Tibial nerve (tissue), 4 donors: ENCODE measurements around the gene LRRTM4. TPM values are rescaled to one million over a fixed set of nuclear protein-coding genes. Genes with fewer than 3 reads are reported as not detected.

ENCODE experiments used
- DNase-seq, 2 donors: peaks; one replicate each; pipeline ENCODE4 v3.0.0-alpha.2; 2019; ENCODE audit warnings: low spot score in 2 of 2
- H3K27ac ChIP-seq, 4 donors: fragments of 200-600 bp; sonication (generic) in 3 of 4; one replicate each; pipeline ENCODE4 v1.5.1; 2017 to 2019; ENCODE audit warnings: mild to moderate bottlenecking in 1 of 4
- H3K27me3 ChIP-seq, 2 donors: fragments of 200-600 bp; sonication (generic) in 1 of 2; one replicate each; pipeline versions ENCODE4 v1.5.1 to v1.6.0; 2017 to 2019
- H3K36me3 ChIP-seq, 3 donors: fragments of 200-600 bp; sonication (generic); one replicate each; pipeline ENCODE4 v1.5.1; 2018 to 2019
- H3K4me1 ChIP-seq, 4 donors: fragments of 200-600 bp; sonication (generic) in 3 of 4; one replicate each; pipeline ENCODE4 v1.5.1; 2017 to 2019
- H3K4me3 ChIP-seq, 4 donors: fragments of 200-600 bp; sonication (generic) in 3 of 4; one replicate each; pipeline ENCODE4 v1.5.1; 2017 to 2019; ENCODE audit warnings: mild to moderate bottlenecking in 1 of 4, moderate library complexity in 1 of 4
- H3K9me3 ChIP-seq, 4 donors: fragments of 200-600 bp; sonication (generic) in 3 of 4; one replicate each; pipeline ENCODE4 v1.5.1; 2017 to 2019
- EP300 ChIP-seq, 2 donors: sonication (generic); formaldehyde crosslinking; IDR thresholded peaks; one replicate each; pipeline ENCODE4 v1.6.1; 2017; ENCODE audit warnings: antibody characterized with exemption in 2 of 2, mild to moderate bottlenecking in 1 of 2
- POLR2A ChIP-seq, 2 donors: fragments of 450-650 bp; IDR thresholded peaks; one replicate each; pipeline ENCODE4 v1.6.1; 2017; ENCODE audit warnings: antibody characterized with exemption in 2 of 2, mild to moderate bottlenecking in 2 of 2, moderate library complexity in 2 of 2
- WGBS, 2 donors: methylation state at CpG; one replicate each; pipeline ENCODE4 v1.1.5; 2018; 5-methylcytosine and 5-hydroxymethylcytosine counted together
- total RNA-seq, 4 donors: library from RNA; depleted of rRNA; stranded (reverse); fragments of >200 nt; gene quantifications; one replicate each; pipeline ENCODE4 v1.1.0, GENCODE V29; 2016
- TF ChIP-seq, protein P1 (sequence below), 5 experiments: fragments of 200-600 bp in 3 of 5; fragments of 450-650 bp in 2 of 5; sonication (generic) in 3 of 5; IDR thresholded peaks; one replicate each; pipeline ENCODE4 v1.5.1; 2016 to 2019; ENCODE audit warnings: antibody characterized with exemption in 5 of 5, mild to moderate bottlenecking in 3 of 5, moderate library complexity in 2 of 5

LRRTM4 gene
- total RNA-seq, 4 donors from 2014 or later, result 2.9 to 8.1 (median 7.6) TPM

DNA sequence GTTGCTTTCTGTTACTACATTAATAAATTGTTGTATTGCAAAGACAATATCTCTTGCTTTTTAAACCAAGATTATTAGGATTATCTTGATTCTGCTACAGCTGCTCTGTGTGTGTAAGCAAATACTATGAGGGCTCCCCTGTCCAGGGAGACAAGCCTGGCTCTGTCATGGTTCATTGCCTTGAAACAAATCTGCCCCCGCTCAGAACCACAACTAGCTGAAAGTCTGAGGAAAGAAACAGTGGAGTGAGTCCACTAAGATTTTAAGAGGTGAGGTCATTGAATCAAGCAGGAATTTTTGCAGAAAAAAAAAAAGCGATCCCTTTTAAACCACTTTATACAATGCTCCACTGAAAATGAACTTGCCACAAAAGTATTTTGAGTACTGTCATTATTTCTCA lies 30.8 kb upstream of the LRRTM4 start:
- Histone ChIP-seq H3K9me3 (peaks cover 0 to 19% (median 0%) of the 10 kb centered on the region in 4 donors), H3K4me1 (no peaks in the 10 kb centered on the region), H3K36me3 (no peaks in the 10 kb centered on the region), H3K27me3 (no peaks in the 10 kb centered on the region), H3K27ac (peak overlapping the region in 2 of 4 donors; percentile 12 to 79), H3K4me3 (no peak overlapping the region)
- no peak for TF ChIP-seq EP300 (IDR thresholded peaks at IDR 0.05)
- DNase-seq, result no peak
- WGBS, 2 donors, result 31 to 51% methylated on average over 2 of the region's 2 CpGs

DNA sequence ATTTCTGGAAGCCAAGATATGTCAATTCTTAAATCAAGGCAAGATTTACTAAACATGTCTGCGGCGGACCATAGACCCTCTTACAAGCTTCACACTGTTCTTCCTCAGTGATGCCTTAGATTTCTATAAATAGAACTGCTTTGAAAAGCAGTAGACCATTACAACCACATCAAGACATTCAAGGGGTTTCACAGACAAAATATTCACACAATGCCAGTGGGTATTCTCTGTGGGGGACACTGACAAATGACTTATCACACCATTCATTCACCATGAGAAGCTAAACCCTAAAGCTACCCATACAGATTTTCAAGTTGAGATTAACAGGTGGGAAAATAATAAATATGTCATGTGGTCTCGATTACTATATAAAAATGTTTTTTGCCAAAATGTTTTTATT lies 15.9 kb upstream of the LRRTM4 start:
- H3K4me1 ChIP-seq, result no peaks in the 10 kb centered on the region
- no peak for DNase-seq
- TF ChIP-seq EP300 (IDR thresholded peaks at IDR 0.05) (no peak), POLR2A (IDR thresholded peaks at IDR 0.05) (no peak)
- TF ChIP-seq, protein P1, sequence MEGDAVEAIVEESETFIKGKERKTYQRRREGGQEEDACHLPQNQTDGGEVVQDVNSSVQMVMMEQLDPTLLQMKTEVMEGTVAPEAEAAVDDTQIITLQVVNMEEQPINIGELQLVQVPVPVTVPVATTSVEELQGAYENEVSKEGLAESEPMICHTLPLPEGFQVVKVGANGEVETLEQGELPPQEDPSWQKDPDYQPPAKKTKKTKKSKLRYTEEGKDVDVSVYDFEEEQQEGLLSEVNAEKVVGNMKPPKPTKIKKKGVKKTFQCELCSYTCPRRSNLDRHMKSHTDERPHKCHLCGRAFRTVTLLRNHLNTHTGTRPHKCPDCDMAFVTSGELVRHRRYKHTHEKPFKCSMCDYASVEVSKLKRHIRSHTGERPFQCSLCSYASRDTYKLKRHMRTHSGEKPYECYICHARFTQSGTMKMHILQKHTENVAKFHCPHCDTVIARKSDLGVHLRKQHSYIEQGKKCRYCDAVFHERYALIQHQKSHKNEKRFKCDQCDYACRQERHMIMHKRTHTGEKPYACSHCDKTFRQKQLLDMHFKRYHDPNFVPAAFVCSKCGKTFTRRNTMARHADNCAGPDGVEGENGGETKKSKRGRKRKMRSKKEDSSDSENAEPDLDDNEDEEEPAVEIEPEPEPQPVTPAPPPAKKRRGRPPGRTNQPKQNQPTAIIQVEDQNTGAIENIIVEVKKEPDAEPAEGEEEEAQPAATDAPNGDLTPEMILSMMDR (IDR thresholded peaks at IDR 0.05), result no peak
- H3K36me3 ChIP-seq, result no peaks in the 10 kb centered on the region
- H3K27me3 ChIP-seq, result no peaks in the 10 kb centered on the region
- WGBS, 2 donors, result 64 to 85% methylated on average over 3 of the region's 3 CpGs
- no peak overlapping the region for H3K27ac ChIP-seq
- H3K4me3 ChIP-seq, result no peak overlapping the region
- peaks cover 0 to 7% (median 0%) of the 10 kb centered on the region in 4 donors for H3K9me3 ChIP-seq

DNA sequence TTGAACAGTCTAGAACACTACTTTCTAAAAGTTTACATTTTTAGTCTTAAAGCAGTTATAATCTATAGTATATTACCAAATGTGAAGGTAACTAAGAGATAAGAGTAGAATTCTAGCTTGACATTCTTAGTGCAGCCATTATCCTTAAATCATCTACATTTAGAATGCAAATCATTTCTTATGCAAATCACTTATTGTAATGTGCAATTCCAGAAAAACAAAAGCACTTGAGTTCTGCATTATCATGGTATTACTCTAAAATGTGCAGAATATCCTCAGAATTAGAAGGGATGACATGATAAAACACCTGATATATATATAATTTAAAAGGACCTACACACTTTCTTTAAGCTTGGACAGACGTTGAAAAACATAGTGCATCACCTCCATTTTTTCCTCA lies 712 bp upstream of the LRRTM4 start:
- TF ChIP-seq EP300 (IDR thresholded peaks at IDR 0.05) (no peak), POLR2A (IDR thresholded peaks at IDR 0.05) (no peak)
- TF ChIP-seq, protein P1 (IDR thresholded peaks at IDR 0.05), result no peak
- Histone ChIP-seq H3K4me3 (no peak overlapping the region), H3K27ac (no peak overlapping the region), H3K9me3 (no peaks in the 10 kb centered on the region), H3K4me1 (no peaks in the 10 kb centered on the region), H3K27me3 (no peaks in the 10 kb centered on the region), H3K36me3 (no peaks in the 10 kb centered on the region)
- DNase-seq, result no peak
- WGBS, 2 donors, result 80 to 83% methylated on average over 1 of the region's 1 CpG

DNA sequence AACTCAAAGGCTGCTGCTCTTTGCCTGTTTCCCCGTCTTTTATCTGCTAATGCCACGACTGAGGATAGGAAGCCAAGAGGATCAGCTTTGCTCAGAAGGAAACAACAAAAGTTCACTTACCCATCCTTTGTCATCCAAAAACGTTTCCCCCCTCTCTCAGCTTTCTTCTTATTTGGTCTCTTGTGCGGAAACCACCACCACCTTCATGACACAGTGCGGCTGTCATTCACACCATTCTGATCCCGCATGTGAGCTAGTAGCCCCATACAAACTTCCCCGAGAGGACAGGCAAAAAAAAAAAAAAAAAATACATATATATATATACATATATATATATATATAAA lies 656 bp downstream of the LRRTM4 start:
- Histone ChIP-seq H3K36me3 (no peaks in the 10 kb centered on the region), H3K27ac (peak overlapping the region; percentile 54 to 87 (median 69)), H3K9me3 (no peaks in the 10 kb centered on the region), H3K27me3 (no peaks in the 10 kb centered on the region), H3K4me1 (no peaks in the 10 kb centered on the region), H3K4me3 (peak overlapping the region; percentile 9 to 37 (median 13))
- TF ChIP-seq POLR2A (IDR thresholded peaks at IDR 0.05) (no peak), EP300 (IDR thresholded peaks at IDR 0.05) (no peak)
- TF ChIP-seq, protein P1 (IDR thresholded peaks at IDR 0.05), result no peak
- DNase-seq, result no peak
- WGBS, 2 donors, result 7 to 14% methylated on average over 7 of the region's 7 CpGs

DNA sequence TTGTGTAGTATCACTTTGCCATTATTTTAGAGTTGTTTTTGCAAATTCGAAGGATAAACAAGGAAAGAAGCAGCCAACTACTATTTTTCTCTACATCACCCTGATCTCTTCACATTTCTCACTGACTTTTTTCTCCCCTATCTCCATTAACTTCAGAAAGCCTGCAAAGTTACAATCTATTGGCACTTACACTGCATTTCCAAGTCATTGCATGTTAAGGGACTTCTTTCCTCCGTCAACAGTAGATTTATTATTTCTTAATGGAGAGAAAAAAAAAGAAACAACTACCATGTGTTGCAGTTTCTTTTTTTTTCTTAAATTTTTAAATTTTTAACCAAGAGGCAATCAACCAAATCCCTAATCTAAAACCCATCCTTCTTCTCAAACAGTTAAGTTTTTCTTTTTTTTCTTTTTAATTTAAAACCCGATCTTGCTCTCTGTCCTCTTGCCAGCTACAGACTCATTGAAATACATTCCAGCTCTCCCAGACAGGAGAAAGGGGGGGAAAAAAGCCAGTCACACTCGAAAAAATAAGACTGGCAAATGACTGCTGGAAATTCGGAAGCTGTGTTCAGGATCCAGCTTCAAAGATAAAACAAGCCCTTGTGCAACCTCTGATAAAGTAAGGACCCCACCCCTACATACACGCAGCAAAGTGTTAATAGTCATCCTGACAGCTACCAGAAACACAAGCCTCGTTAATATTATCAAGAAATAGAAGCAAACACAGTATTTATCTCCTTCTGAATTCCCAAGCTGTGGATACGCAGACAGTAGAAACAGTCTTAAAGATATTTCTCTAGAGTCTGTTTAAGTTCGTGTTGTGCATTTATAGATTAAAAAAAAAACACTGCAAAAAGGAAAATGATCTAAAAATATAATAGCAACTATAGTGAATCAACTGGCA lies 1.3 kb downstream of the LRRTM4 start:
- H3K4me1 ChIP-seq, result no peaks in the 10 kb centered on the region
- H3K36me3 ChIP-seq, result no peaks in the 10 kb centered on the region
- H3K27ac ChIP-seq, result peak overlapping the region; percentile 54 to 87 (median 69)
- H3K9me3 ChIP-seq, result no peaks in the 10 kb centered on the region
- TF ChIP-seq EP300 (IDR thresholded peaks at IDR 0.05) (no peak), POLR2A (IDR thresholded peaks at IDR 0.05) (no peak)
- TF ChIP-seq, protein P1 (IDR thresholded peaks at IDR 0.05), result no peak
- WGBS, 2 donors, result 5 to 8% methylated on average over 9 of the region's 9 CpGs
- no peak for DNase-seq
- no peaks in the 10 kb centered on the region for H3K27me3 ChIP-seq
- H3K4me3 ChIP-seq, result peak overlapping the region; percentile 9 to 37 (median 16)
